Panc1 (cell line): ENCODE measurements around the gene PDZD2. TPM values are rescaled to one million over a fixed set of nuclear protein-coding genes. Genes with fewer than 3 reads are reported as not detected.

Source experiments
- ATAC-seq: fragments of 200-7000 bp; cut with Tn5 transposase; 2 replicates; pipeline ENCODE4 v1.9.1; 2020; ENCODE audit warnings: mild to moderate bottlenecking, moderate library complexity
- BruUV-seq: library from RNA; stranded (reverse); fragments of 400-500 nt; replicated peaks from 2 replicates; lab custom pipeline; 2021; lab: Mats Ljungman, UMichigan
- CTCF ChIA-PET: fragments of 300-600 bp; sonication (Branson Sonifier 250); formaldehyde crosslinking; loops from one replicate; lab custom pipeline; 2022; ENCODE audit warnings: antibody characterized with exemption; lab: Charles Lee
- POLR2A ChIA-PET: fragments of 300-600 bp; sonication (Branson Sonifier 250); formaldehyde crosslinking; loops from one replicate; lab custom pipeline; 2022; ENCODE audit warnings: antibody characterized with exemption; lab: Charles Lee
- DNase-seq: peaks from one replicate; pipeline ENCODE4 v3.0.0-alpha.2; 2010; ENCODE audit warnings: low read depth, low spot score
- H3K27ac ChIP-seq: 2 replicates; pipeline ENCODE4 v1.5.1; 2011; ENCODE audit warnings: mild to moderate bottlenecking, low read length, inconsistent platforms
- H3K27me3 ChIP-seq: fragments of 200-500 bp; sonication (Bioruptor generic); 2 replicates; pipeline ENCODE4 v1.6.0; 2014; ENCODE audit warnings: low read length, inconsistent platforms; ENCODE audit not compliant: control insufficient read depth, insufficient read depth
- H3K36me3 ChIP-seq: fragments of 200-500 bp; sonication (Bioruptor generic); 2 replicates; pipeline ENCODE4 v1.5.1; 2014; ENCODE audit warnings: inconsistent platforms, mild to moderate bottlenecking, low read length, moderate library complexity; ENCODE audit not compliant: control insufficient read depth, insufficient read depth
- H3K4me1 ChIP-seq: 2 replicates; pipeline ENCODE4 v1.5.1; 2011; ENCODE audit warnings: inconsistent platforms, mild to moderate bottlenecking, low read length, moderate library complexity; ENCODE audit not compliant: control insufficient read depth, insufficient read depth
- H3K4me3 ChIP-seq, 2 experiments: 2 replicates each; pipeline ENCODE4 v1.5.1; 2011 to 2012; ENCODE audit warnings: low read depth in 2 of 2, low read length in 2 of 2, mild to moderate bottlenecking in 2 of 2, inconsistent platforms in 1 of 2, moderate library complexity in 1 of 2
- H3K9me3 ChIP-seq: fragments of 200-500 bp; sonication (Bioruptor generic); 2 replicates; pipeline ENCODE4 v1.5.1; 2014; ENCODE audit warnings: low read depth, mild to moderate bottlenecking, inconsistent platforms, low read length, moderate library complexity; ENCODE audit not compliant: control insufficient read depth, insufficient read depth
- POLR2AphosphoS5 ChIP-seq: IDR thresholded peaks from 2 replicates; pipeline ENCODE4 v1.6.1; 2012; ENCODE audit warnings: mild to moderate bottlenecking, low read depth, low read length, moderate library complexity
- SIN3A ChIP-seq: IDR thresholded peaks from 2 replicates; pipeline ENCODE4 v1.6.1; 2012; ENCODE audit warnings: low read depth, mild to moderate bottlenecking, low read length, moderate library complexity, borderline replicate concordance; ENCODE audit not compliant: insufficient read depth
- TCF7L2 ChIP-seq: IDR thresholded peaks from 2 replicates; pipeline ENCODE4 v1.6.1; 2011; ENCODE audit warnings: mild to moderate bottlenecking, low read depth, low read length, inconsistent platforms
- in situ Hi-C: cut with HindIII; loops from 2 replicates; pipeline ENCODE4 v1.10.0; 2016; ENCODE audit warnings: low sequenced_read_pairs, low pct_unique_long_range_greater_than_20kb
- intact Hi-C: fragments of 100-400 bp; cut with micrococcal nuclease; formaldehyde crosslinking; loops from one replicate; pipeline ENCODE4 v1.10.0; 2022; ENCODE audit not compliant: unreplicated experiment
- total RNA-seq: library from RNA; stranded (reverse); gene quantifications from one replicate; pipeline ENCODE4 v1.2.1, GENCODE V29; 2021; ENCODE audit not compliant: unreplicated experiment
- TF ChIP-seq, protein P1 (sequence below), 2 experiments: IDR thresholded peaks; 2 replicates each; pipeline ENCODE4 v1.6.1; 2011 to 2012; ENCODE audit warnings: low read depth in 2 of 2, control low read depth in 1 of 2, low read length in 1 of 2, mild to moderate bottlenecking in 1 of 2, moderate library complexity in 1 of 2; ENCODE audit not compliant: insufficient read depth in 1 of 2
- TF ChIP-seq, protein P2 (sequence below): fragments of 450-650 bp; IDR thresholded peaks from 2 replicates; pipeline ENCODE4 v1.5.1; 2017; ENCODE audit warnings: mild to moderate bottlenecking

The PDZD2 gene
- total RNA-seq, 1 experiment from 2014 or later: 0.10 TPM

DNA sequence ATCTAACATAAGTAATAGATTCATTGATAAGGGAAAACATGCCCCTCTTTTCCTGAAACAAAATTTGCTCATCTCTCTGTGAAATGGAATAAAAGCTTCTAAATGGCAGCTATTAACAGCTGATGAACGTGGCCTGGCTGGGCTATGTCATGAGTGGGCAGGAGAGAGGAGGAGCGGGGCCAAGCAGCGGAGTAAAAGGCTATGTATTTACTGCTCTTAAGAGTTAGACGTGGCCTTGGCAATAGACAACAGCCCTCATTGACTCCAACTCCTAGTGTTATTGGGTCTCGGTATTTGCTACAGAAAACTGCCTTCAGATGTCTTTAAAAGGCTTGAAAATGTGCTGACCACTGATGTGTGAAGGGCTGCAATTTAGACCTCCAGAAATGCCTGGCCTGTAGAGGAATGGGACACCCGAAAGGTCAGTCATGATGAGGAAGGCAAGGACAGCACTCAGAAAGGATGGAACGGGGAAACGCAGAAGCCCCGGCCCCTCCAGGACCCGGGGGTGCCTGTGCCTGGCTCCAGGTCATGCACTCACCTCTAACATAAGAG is 116.8 kb downstream of the PDZD2 start:
- TF ChIP-seq SIN3A (no peak), TCF7L2 (no peak), POLR2AphosphoS5 (no peak)
- TF ChIP-seq, protein P1, sequence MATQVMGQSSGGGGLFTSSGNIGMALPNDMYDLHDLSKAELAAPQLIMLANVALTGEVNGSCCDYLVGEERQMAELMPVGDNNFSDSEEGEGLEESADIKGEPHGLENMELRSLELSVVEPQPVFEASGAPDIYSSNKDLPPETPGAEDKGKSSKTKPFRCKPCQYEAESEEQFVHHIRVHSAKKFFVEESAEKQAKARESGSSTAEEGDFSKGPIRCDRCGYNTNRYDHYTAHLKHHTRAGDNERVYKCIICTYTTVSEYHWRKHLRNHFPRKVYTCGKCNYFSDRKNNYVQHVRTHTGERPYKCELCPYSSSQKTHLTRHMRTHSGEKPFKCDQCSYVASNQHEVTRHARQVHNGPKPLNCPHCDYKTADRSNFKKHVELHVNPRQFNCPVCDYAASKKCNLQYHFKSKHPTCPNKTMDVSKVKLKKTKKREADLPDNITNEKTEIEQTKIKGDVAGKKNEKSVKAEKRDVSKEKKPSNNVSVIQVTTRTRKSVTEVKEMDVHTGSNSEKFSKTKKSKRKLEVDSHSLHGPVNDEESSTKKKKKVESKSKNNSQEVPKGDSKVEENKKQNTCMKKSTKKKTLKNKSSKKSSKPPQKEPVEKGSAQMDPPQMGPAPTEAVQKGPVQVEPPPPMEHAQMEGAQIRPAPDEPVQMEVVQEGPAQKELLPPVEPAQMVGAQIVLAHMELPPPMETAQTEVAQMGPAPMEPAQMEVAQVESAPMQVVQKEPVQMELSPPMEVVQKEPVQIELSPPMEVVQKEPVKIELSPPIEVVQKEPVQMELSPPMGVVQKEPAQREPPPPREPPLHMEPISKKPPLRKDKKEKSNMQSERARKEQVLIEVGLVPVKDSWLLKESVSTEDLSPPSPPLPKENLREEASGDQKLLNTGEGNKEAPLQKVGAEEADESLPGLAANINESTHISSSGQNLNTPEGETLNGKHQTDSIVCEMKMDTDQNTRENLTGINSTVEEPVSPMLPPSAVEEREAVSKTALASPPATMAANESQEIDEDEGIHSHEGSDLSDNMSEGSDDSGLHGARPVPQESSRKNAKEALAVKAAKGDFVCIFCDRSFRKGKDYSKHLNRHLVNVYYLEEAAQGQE (IDR thresholded peaks at IDR 0.05; ENCODE audit: insufficient read depth in 1 of 2, low read depth in 2 of 2, low read length in 1 of 2): no peak
- TF ChIP-seq, protein P2, sequence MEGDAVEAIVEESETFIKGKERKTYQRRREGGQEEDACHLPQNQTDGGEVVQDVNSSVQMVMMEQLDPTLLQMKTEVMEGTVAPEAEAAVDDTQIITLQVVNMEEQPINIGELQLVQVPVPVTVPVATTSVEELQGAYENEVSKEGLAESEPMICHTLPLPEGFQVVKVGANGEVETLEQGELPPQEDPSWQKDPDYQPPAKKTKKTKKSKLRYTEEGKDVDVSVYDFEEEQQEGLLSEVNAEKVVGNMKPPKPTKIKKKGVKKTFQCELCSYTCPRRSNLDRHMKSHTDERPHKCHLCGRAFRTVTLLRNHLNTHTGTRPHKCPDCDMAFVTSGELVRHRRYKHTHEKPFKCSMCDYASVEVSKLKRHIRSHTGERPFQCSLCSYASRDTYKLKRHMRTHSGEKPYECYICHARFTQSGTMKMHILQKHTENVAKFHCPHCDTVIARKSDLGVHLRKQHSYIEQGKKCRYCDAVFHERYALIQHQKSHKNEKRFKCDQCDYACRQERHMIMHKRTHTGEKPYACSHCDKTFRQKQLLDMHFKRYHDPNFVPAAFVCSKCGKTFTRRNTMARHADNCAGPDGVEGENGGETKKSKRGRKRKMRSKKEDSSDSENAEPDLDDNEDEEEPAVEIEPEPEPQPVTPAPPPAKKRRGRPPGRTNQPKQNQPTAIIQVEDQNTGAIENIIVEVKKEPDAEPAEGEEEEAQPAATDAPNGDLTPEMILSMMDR: no peak
- no peak overlapping the region for H3K27ac ChIP-seq
- no peak for ATAC-seq
- in situ Hi-C loops: no loop called here
- H3K4me1 ChIP-seq: no peaks in the 10 kb centered on the region
- no peak for DNase-seq
- H3K27me3 ChIP-seq: 0 out of 2 replicates have a peak, but pooled peaks cover 6% of the 10 kb centered on the region
- POLR2A ChIA-PET: interaction anchor here (0.7 kb wide), 1 partner anchor 1114 kb away, joined by 9 read pairs; no protein-coding TSS in a partner anchor
- no peak overlapping the region for H3K4me3 ChIP-seq
- BruUV-seq: no TSS peak
- CTCF ChIA-PET: interaction anchor here (0.7 kb wide), 1 partner anchor 807 kb away, joined by 6 read pairs; no protein-coding TSS in a partner anchor
- intact Hi-C loops: no loop called here
- no peaks in the 10 kb centered on the region for H3K36me3 ChIP-seq
- no peaks in the 10 kb centered on the region for H3K9me3 ChIP-seq

DNA sequence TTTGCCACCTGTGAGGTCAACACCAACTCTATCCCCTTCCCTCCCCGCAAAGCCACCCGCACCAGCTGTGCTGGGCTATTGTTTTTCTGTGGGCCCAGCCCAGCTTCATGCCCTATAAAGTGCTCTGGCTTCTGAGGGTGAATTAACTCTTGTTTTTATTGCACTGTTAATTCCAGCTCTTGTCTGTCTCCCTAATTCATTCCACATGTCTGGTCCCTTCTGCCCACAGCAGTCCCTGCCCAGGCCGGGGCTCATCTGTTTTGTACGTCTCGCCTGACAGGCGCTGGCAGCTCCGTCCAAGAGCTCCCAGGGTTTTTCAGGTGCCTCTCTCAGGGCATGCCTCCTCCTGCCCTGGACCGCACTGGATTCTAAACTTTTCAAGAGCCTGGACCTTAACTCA is 118.9 kb downstream of the PDZD2 start:
- Histone ChIP-seq H3K27me3 (0 out of 2 replicates have a peak, but pooled peaks cover 6% of the 10 kb centered on the region), H3K36me3 (no peaks in the 10 kb centered on the region), H3K27ac (no peak overlapping the region), H3K4me3 (no peak overlapping the region), H3K9me3 (no peaks in the 10 kb centered on the region), H3K4me1 (no peaks in the 10 kb centered on the region)
- intact Hi-C loops (no loop called here), in situ Hi-C loops (no loop called here)
- no peak for ATAC-seq
- ChIA-PET CTCF (no interaction called here), POLR2A (no interaction called here)
- BruUV-seq: no TSS peak
- no peak for TF ChIP-seq TCF7L2
- TF ChIP-seq, protein P1 (IDR thresholded peaks at IDR 0.05; ENCODE audit: insufficient read depth in 1 of 2, low read depth in 2 of 2, low read length in 1 of 2): no peak
- TF ChIP-seq, protein P2: no peak
- TF ChIP-seq POLR2AphosphoS5: no peak
- no peak for TF ChIP-seq SIN3A
- no peak for DNase-seq
